Measurements from ENCODE around the gene DDR2.
A peak's percentile ranks its signal among the peaks of the same experiment; 100 is the strongest.
"Not testable (repeated sequence)": the region's sequence is repeated elsewhere in the genome, so short reads cannot be mapped to it uniquely, and the experiment has no call there.

Gene DDR2

DNA sequence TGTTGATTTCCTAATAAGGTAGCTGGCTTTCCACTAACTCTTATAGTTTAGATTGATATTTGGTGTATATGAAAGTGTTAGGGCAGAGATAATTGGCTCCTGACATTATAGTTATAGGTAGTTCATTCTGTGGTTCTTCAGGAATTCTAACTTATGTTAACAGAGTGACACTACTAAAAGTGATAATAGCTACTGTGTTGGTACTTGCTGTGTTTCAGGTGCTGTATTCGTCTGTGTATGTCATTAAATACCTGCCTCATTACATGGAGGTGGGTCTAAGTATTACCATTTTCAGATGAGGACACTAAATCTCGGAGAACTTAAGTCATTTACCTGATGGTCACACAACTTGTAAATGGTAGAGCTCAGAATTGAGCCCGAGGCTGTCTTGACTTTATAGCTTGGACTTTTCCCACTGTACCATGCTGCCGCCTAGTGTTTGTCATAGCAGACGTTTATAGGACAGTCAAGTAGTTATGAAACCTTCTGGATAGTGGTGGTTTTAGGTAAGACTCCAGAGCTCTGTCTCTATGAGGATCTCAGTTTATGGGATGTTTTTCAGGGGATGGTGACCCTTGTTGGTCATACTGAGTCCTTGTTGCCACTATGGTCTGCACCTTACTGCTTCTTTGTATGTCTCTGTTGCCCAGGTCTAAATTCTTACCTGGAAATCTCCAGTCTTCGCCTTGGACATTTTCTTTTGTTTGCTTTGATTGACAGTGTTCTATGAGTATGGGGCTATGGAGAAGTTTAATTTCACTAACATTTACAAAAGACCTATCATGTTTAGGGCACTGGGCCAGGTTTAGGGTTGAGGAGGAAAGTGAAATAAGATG is 167.9 kb downstream of the DDR2 start:
- H3K27ac ChIP-seq (ENCODE audit: low read depth, low read length, severe bottlenecking); H3K4me3 ChIP-seq (ENCODE audit: extremely low read depth, insufficient read depth, low read length, poor library complexity, severe bottlenecking): not testable (repeated sequence)
- WGBS, 2 experiments (ENCODE audit: insufficient coverage in 2 of 2), result 66 to 74% methylated on average over 3 to 4 of the region's 6 CpGs

DNA sequence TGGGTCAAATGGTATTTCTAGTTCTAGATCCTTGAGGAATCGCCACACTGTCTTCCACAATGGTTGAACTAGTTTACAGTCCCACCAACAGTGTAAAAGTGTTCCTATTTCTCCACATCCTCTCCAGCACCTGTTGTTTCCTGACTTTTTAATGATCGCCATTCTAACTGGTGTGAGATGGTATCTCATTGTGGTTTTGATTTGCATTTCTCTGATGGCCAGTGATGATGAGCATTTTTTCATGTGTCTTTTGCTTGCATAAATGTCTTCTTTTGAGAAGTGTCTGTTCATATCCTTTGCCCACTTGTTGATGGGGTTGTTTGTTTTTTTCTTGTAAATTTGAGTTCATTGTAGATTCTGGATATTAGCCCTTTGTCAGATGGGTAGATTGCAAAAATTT is 175.2 kb downstream of the DDR2 start:
- H3K9me3 ChIP-seq (ENCODE audit: control insufficient read depth, low read length); H3K27ac ChIP-seq (ENCODE audit: low read depth, low read length, severe bottlenecking); H3K4me3 ChIP-seq (ENCODE audit: extremely low read depth, insufficient read depth, low read length, poor library complexity, severe bottlenecking); H3K4me1 ChIP-seq (ENCODE audit: control insufficient read depth, insufficient read depth, low read length, poor library complexity, severe bottlenecking): not testable (repeated sequence)
- peaks cover 23% of the 10 kb centered on the region for H3K36me3 ChIP-seq (ENCODE audit: control insufficient read depth, insufficient read depth, low read length)
- no CpG with 5 or more reads among the region's 2 CpGs for WGBS, 2 experiments (ENCODE audit: insufficient coverage in 2 of 2)

More for the DNA sequence above, 167.9 kb downstream of the DDR2 start:
- peaks cover 27% of the 10 kb centered on the region for H3K36me3 ChIP-seq (ENCODE audit: control insufficient read depth, insufficient read depth, low read length)
- H3K4me1 ChIP-seq (ENCODE audit: control insufficient read depth, insufficient read depth, low read length, poor library complexity, severe bottlenecking); H3K9me3 ChIP-seq (ENCODE audit: control insufficient read depth, low read length): not testable (repeated sequence)

- H3K9me3 ChIP-seq (ENCODE audit: control insufficient read depth, low read length); H3K4me1 ChIP-seq (ENCODE audit: control insufficient read depth, insufficient read depth, low read length, poor library complexity, severe bottlenecking); H3K27ac ChIP-seq (ENCODE audit: low read depth, low read length, severe bottlenecking); H3K4me3 ChIP-seq (ENCODE audit: extremely low read depth, insufficient read depth, low read length, poor library complexity, severe bottlenecking); H3K36me3 ChIP-seq (ENCODE audit: control insufficient read depth, insufficient read depth, low read length): not testable (repeated sequence)
- 100% methylated on average over 1 of the region's 2 CpGs; no CpG with 5 or more reads in 1 of the 2 experiments for WGBS, 2 experiments (ENCODE audit: insufficient coverage in 2 of 2)
Observed at GRCh38 chr1:162812357-162812756, 180.1 kb downstream of the DDR2 start.

- H3K27ac ChIP-seq (ENCODE audit: low read depth, low read length, severe bottlenecking); H3K36me3 ChIP-seq (ENCODE audit: control insufficient read depth, insufficient read depth, low read length); H3K9me3 ChIP-seq (ENCODE audit: control insufficient read depth, low read length); H3K4me3 ChIP-seq (ENCODE audit: extremely low read depth, insufficient read depth, low read length, poor library complexity, severe bottlenecking); H3K4me1 ChIP-seq (ENCODE audit: control insufficient read depth, insufficient read depth, low read length, poor library complexity, severe bottlenecking): not testable (repeated sequence)
- WGBS, 2 experiments (ENCODE audit: insufficient coverage in 2 of 2), result no CpG with 5 or more reads among the region's 2 CpGs
Observed at GRCh38 chr1:162818136-162818535, 185.9 kb downstream of the DDR2 start.

- H3K36me3 ChIP-seq (ENCODE audit: control insufficient read depth, insufficient read depth, low read length); H3K9me3 ChIP-seq (ENCODE audit: control insufficient read depth, low read length); H3K27ac ChIP-seq (ENCODE audit: low read depth, low read length, severe bottlenecking); H3K4me1 ChIP-seq (ENCODE audit: control insufficient read depth, insufficient read depth, low read length, poor library complexity, severe bottlenecking); H3K4me3 ChIP-seq (ENCODE audit: extremely low read depth, insufficient read depth, low read length, poor library complexity, severe bottlenecking): not testable (repeated sequence)
- 100% methylated on average over 1 of the region's 1 CpG; no CpG with 5 or more reads in 1 of the 2 experiments for WGBS, 2 experiments (ENCODE audit: insufficient coverage in 2 of 2)
Observed at GRCh38 chr1:162818666-162819065, 186.4 kb downstream of the DDR2 start.

GRCh38 chr1:162822391-162823200 is 190.3 kb downstream of the DDR2 start:
- WGBS, 2 experiments (ENCODE audit: insufficient coverage in 2 of 2), result 5 to 7% methylated on average over 39 to 42 of the region's 44 CpGs
- no peaks in the 10 kb centered on the region for H3K36me3 ChIP-seq (ENCODE audit: control insufficient read depth, insufficient read depth, low read length)

DNA sequence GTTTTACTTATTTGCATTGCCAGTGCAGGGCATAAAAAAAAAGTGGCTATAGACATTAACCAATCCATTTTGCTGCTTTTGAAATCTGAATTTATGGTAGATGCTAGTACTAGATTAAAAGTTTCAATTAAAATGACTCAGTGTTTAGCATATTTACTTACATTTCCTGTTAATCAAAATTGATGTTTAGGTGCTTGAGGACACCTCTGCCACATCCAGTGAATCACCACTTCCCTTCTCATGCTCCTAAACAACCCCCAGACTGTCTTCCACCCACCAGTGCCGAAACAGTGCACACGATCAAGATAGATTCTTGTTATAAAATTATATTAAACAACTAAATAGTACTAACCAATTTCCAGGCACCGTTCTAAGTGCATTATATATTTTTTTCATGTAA is 191.0 kb downstream of the DDR2 start:
- Histone ChIP-seq H3K4me3 (ENCODE audit: extremely low read depth, insufficient read depth, low read length, poor library complexity, severe bottlenecking) (no peak overlapping the region), H3K4me1 (ENCODE audit: control insufficient read depth, insufficient read depth, low read length, poor library complexity, severe bottlenecking) (peaks cover 15% of the 10 kb centered on the region), H3K36me3 (ENCODE audit: control insufficient read depth, insufficient read depth, low read length) (no peaks in the 10 kb centered on the region), H3K27ac (ENCODE audit: low read depth, low read length, severe bottlenecking) (no peak overlapping the region), H3K9me3 (ENCODE audit: control insufficient read depth, low read length) (no peaks in the 10 kb centered on the region)
- WGBS, 2 experiments (ENCODE audit: insufficient coverage in 2 of 2), result no CpG with 5 or more reads among the region's 3 CpGs

More at GRCh38 chr1:162822391-162823200, 190.3 kb downstream of the DDR2 start:
- no peak overlapping the region for H3K27ac ChIP-seq (ENCODE audit: low read depth, low read length, severe bottlenecking)
- H3K4me3 ChIP-seq (ENCODE audit: extremely low read depth, insufficient read depth, low read length, poor library complexity, severe bottlenecking), result peak overlapping the region; percentile 24
- no peaks in the 10 kb centered on the region for H3K9me3 ChIP-seq (ENCODE audit: control insufficient read depth, low read length)
- peaks cover 15% of the 10 kb centered on the region for H3K4me1 ChIP-seq (ENCODE audit: control insufficient read depth, insufficient read depth, low read length, poor library complexity, severe bottlenecking)

- no peak overlapping the region for H3K27ac ChIP-seq (ENCODE audit: low read depth, low read length, severe bottlenecking)
- peaks cover 15% of the 10 kb centered on the region for H3K4me1 ChIP-seq (ENCODE audit: control insufficient read depth, insufficient read depth, low read length, poor library complexity, severe bottlenecking)
- no peaks in the 10 kb centered on the region for H3K9me3 ChIP-seq (ENCODE audit: control insufficient read depth, low read length)
- WGBS, 2 experiments (ENCODE audit: insufficient coverage in 2 of 2), result 67% methylated on average over 2 of the region's 2 CpGs; no CpG with 5 or more reads in 1 of the 2 experiments
- no peak overlapping the region for H3K4me3 ChIP-seq (ENCODE audit: extremely low read depth, insufficient read depth, low read length, poor library complexity, severe bottlenecking)
- no peaks in the 10 kb centered on the region for H3K36me3 ChIP-seq (ENCODE audit: control insufficient read depth, insufficient read depth, low read length)
Observed at GRCh38 chr1:162823771-162824525, 191.7 kb downstream of the DDR2 start.

- Histone ChIP-seq H3K36me3 (ENCODE audit: control insufficient read depth, insufficient read depth, low read length) (no peaks in the 10 kb centered on the region), H3K4me3 (ENCODE audit: extremely low read depth, insufficient read depth, low read length, poor library complexity, severe bottlenecking) (no peak overlapping the region), H3K9me3 (ENCODE audit: control insufficient read depth, low read length) (no peaks in the 10 kb centered on the region), H3K4me1 (ENCODE audit: control insufficient read depth, insufficient read depth, low read length, poor library complexity, severe bottlenecking) (no peaks in the 10 kb centered on the region), H3K27ac (ENCODE audit: low read depth, low read length, severe bottlenecking) (no peak overlapping the region)
- WGBS, 2 experiments (ENCODE audit: insufficient coverage in 2 of 2), result 100% methylated on average over 1 of the region's 1 CpG
Observed at GRCh38 chr1:162829268-162829667, 197.0 kb downstream of the DDR2 start.

DNA sequence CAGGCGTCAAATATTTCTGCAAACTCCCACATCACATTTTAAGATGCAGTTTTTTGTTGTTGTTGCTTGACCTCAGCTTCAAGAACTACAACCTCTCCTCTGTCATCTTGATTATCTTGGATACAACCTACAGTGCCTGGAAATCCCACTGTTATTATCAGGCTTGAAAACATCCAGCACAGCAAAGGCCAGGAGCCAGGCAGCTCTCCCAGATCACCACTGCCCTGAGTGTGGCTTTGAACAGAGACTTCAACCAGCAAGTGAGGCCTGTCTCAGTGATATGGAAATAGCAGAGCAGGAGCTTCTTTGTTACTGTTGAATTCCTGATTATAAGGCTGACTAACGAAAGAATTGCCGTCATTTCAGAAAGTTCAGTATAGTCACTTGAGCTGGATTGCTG is 200.2 kb downstream of the DDR2 start:
- Histone ChIP-seq H3K36me3 (ENCODE audit: control insufficient read depth, insufficient read depth, low read length) (no peaks in the 10 kb centered on the region), H3K4me3 (ENCODE audit: extremely low read depth, insufficient read depth, low read length, poor library complexity, severe bottlenecking) (no peak overlapping the region), H3K9me3 (ENCODE audit: control insufficient read depth, low read length) (no peaks in the 10 kb centered on the region), H3K4me1 (ENCODE audit: control insufficient read depth, insufficient read depth, low read length, poor library complexity, severe bottlenecking) (no peaks in the 10 kb centered on the region), H3K27ac (ENCODE audit: low read depth, low read length, severe bottlenecking) (no peak overlapping the region)
- WGBS, 2 experiments (ENCODE audit: insufficient coverage in 2 of 2), result 50 to 88% methylated on average over 1 to 2 of the region's 3 CpGs

All from mesodermal cell (in vitro differentiated cells).